Measurements from ENCODE around the gene PVR.

DNA sequence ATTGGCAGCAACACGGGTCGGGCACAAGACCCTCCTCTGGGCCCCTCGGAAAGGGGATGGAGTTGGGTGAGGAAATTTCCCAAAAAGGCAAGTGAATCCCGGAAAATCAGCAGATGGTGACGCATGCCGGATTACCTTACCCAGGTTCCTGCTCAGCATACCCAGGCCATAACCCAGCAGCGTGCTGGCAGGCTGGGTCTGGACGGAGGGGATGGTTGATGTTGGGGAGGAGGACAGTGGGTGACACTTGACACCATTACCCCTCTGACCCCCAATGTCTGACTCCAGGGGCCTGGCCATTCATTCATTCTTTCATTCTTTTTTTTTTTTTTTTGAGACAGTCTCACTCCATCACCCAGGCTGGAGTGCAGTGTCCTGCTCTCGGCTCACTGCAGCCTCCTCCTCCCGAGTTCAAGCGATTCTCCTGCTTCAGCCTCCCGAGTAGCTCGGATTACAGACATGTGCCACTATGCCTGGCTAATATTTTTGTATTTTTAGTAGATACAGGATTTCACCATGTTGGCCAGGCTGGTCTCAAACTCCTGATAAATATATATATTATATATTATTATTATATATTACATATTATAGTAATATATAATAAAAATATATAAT, 799 bp downstream of the PVR start:
- TF ChIP-seq, protein P1, sequence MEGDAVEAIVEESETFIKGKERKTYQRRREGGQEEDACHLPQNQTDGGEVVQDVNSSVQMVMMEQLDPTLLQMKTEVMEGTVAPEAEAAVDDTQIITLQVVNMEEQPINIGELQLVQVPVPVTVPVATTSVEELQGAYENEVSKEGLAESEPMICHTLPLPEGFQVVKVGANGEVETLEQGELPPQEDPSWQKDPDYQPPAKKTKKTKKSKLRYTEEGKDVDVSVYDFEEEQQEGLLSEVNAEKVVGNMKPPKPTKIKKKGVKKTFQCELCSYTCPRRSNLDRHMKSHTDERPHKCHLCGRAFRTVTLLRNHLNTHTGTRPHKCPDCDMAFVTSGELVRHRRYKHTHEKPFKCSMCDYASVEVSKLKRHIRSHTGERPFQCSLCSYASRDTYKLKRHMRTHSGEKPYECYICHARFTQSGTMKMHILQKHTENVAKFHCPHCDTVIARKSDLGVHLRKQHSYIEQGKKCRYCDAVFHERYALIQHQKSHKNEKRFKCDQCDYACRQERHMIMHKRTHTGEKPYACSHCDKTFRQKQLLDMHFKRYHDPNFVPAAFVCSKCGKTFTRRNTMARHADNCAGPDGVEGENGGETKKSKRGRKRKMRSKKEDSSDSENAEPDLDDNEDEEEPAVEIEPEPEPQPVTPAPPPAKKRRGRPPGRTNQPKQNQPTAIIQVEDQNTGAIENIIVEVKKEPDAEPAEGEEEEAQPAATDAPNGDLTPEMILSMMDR (IDR thresholded peaks at IDR 0.05; ENCODE audit: poor library complexity, severe bottlenecking) = no peak
- TF ChIP-seq EZH2 (IDR thresholded peaks at IDR 0.05; ENCODE audit: borderline replicate concordance, insufficient read depth, low read length, poor library complexity, severe bottlenecking) = no peak
- no peak for TF ChIP-seq RAD21 (conservative IDR thresholded peaks at IDR 0.05)
- no peak for TF ChIP-seq EP300 (conservative IDR thresholded peaks at IDR 0.05; ENCODE audit: poor library complexity, severe bottlenecking)
- no peak for TF ChIP-seq TAF1 (IDR thresholded peaks at IDR 0.05; ENCODE audit: low read depth)
- TF ChIP-seq SMC3 (conservative IDR thresholded peaks at IDR 0.05; ENCODE audit: poor library complexity) = no peak
- TF ChIP-seq MXI1 (conservative IDR thresholded peaks at IDR 0.05; ENCODE audit: poor library complexity, severe bottlenecking) = no peak
- no peak for TF ChIP-seq POLR2AphosphoS5 (IDR thresholded peaks at IDR 0.05)

Measured in neural cell (in vitro differentiated cells).